ENCODE data around the gene FSTL4. TPM values are rescaled to one million over a fixed set of nuclear protein-coding genes. Genes with fewer than 3 reads are reported as not detected.

FSTL4 gene
- total RNA-seq, 1 experiment from 2014 or later: not detected

DNA sequence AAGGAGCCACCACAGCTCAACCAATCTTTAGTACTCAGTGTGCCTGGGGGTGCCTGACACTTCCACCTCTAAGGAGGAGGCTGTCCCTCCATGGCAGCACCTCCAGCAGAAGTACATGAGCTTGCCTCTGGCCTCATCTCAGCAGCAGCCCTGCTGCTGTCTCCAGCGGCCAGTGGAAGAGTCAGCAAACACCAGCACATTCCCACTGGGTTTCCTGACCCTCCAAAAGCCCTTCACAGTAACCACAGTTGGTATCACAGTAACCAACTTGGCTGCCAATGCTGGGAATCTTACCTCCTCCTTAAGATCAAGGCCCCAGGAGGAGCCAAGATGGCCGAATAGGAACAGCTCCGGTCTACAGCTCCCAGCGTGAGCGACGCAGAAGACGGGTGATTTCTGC, 29.4 kb downstream of the FSTL4 start:
- peaks cover 53% of the 10 kb centered on the region for H3K27me3 Mint-ChIP-seq (ENCODE audit: unreplicated experiment)
- no peak overlapping the region for H3K27ac Mint-ChIP-seq (ENCODE audit: unreplicated experiment)
- H3K4me1 Mint-ChIP-seq (ENCODE audit: low read depth, unreplicated experiment): no peaks in the 10 kb centered on the region
- intact Hi-C loops (cut with micrococcal nuclease; ENCODE audit: unreplicated experiment): no loop called here
- CTCF ChIA-PET: no interaction called here
- DNase-seq: no peak
- H3K9me3 Mint-ChIP-seq (ENCODE audit: low read depth, unreplicated experiment): no peaks in the 10 kb centered on the region
- no peaks in the 10 kb centered on the region for H3K36me3 Mint-ChIP-seq (ENCODE audit: insufficient read depth, unreplicated experiment)
- H3K4me3 Mint-ChIP-seq (ENCODE audit: low read depth, unreplicated experiment): no peak overlapping the region
- no TSS peak for BruUV-seq (replicated peaks)
- TF ChIP-seq CTCF (IDR thresholded peaks at IDR 0.05; ENCODE audit: unreplicated experiment): no peak

DNA sequence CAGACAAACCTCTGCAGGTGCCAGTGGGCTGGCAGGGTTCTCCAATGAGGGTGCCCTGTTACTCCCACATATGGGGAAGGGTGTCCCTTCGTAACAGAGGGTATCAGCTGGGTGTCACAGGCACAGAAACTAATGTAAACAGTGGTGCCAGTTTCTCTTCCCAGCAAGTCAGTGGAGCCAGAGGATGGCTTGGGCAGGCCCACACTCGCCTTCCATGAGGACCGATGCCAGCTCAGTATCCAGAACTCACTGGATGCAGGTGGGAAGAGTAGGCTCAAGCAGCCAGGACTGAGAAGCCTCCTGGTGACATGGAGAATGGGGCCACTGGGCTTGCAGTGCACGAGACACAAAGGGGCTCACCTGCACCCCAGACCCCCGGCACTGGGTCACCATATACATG, 30.4 kb downstream of the FSTL4 start:
- no peak for DNase-seq
- TF ChIP-seq CTCF (IDR thresholded peaks at IDR 0.05; ENCODE audit: unreplicated experiment): no peak
- no peak overlapping the region for H3K4me3 Mint-ChIP-seq (ENCODE audit: low read depth, unreplicated experiment)
- intact Hi-C loops (cut with micrococcal nuclease; ENCODE audit: unreplicated experiment): no loop called here
- no peaks in the 10 kb centered on the region for H3K9me3 Mint-ChIP-seq (ENCODE audit: low read depth, unreplicated experiment)
- CTCF ChIA-PET: interaction anchor here (1.2 kb wide), 1 partner anchor 24 kb away, joined by 3 read pairs; no protein-coding TSS in a partner anchor
- H3K27me3 Mint-ChIP-seq (ENCODE audit: unreplicated experiment): peaks cover 64% of the 10 kb centered on the region
- H3K36me3 Mint-ChIP-seq (ENCODE audit: insufficient read depth, unreplicated experiment): no peaks in the 10 kb centered on the region
- H3K27ac Mint-ChIP-seq (ENCODE audit: unreplicated experiment): no peak overlapping the region
- no TSS peak for BruUV-seq (replicated peaks)
- no peaks in the 10 kb centered on the region for H3K4me1 Mint-ChIP-seq (ENCODE audit: low read depth, unreplicated experiment)

DNA sequence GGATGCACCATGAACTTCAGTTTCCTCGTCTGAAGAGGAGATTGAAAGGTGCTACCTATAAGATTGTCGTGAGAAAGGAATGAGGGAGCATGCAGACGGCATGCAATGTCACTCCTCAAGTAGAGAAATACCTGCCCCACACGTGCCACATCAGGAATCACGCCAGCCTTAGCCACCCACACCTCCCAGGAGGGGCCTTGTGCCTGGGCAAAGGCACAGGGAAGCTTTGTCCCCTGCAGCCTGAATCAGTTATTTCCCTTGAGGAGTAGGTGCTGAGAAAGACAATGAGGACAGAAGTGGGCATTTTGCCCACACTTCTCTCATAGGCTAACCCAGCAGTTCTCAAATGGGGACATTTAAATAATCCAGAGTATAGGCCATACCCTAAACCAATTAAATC, 31.0 kb downstream of the FSTL4 start:
- H3K27ac Mint-ChIP-seq (ENCODE audit: unreplicated experiment): no peak overlapping the region
- no peak for DNase-seq
- no peaks in the 10 kb centered on the region for H3K36me3 Mint-ChIP-seq (ENCODE audit: insufficient read depth, unreplicated experiment)
- H3K4me1 Mint-ChIP-seq (ENCODE audit: low read depth, unreplicated experiment): no peaks in the 10 kb centered on the region
- no peaks in the 10 kb centered on the region for H3K9me3 Mint-ChIP-seq (ENCODE audit: low read depth, unreplicated experiment)
- BruUV-seq (replicated peaks): no TSS peak
- no peak for TF ChIP-seq CTCF (IDR thresholded peaks at IDR 0.05; ENCODE audit: unreplicated experiment)
- H3K4me3 Mint-ChIP-seq (ENCODE audit: low read depth, unreplicated experiment): no peak overlapping the region
- H3K27me3 Mint-ChIP-seq (ENCODE audit: unreplicated experiment): peaks cover 70% of the 10 kb centered on the region
- CTCF ChIA-PET: interaction anchor here (1.2 kb wide), 1 partner anchor 24 kb away, joined by 3 read pairs; no protein-coding TSS in a partner anchor
- intact Hi-C loops (cut with micrococcal nuclease; ENCODE audit: unreplicated experiment): no loop called here

- H3K27me3 Mint-ChIP-seq (ENCODE audit: unreplicated experiment): peaks cover 77% of the 10 kb centered on the region
- no peak for TF ChIP-seq CTCF (IDR thresholded peaks at IDR 0.05; ENCODE audit: unreplicated experiment)
- no TSS peak for BruUV-seq (replicated peaks)
- H3K4me3 Mint-ChIP-seq (ENCODE audit: low read depth, unreplicated experiment): no peak overlapping the region
- H3K9me3 Mint-ChIP-seq (ENCODE audit: low read depth, unreplicated experiment): no peaks in the 10 kb centered on the region
- intact Hi-C loops (cut with micrococcal nuclease; ENCODE audit: unreplicated experiment): no loop called here
- no peaks in the 10 kb centered on the region for H3K4me1 Mint-ChIP-seq (ENCODE audit: low read depth, unreplicated experiment)
- no peak for DNase-seq
- CTCF ChIA-PET: no interaction called here
- H3K36me3 Mint-ChIP-seq (ENCODE audit: insufficient read depth, unreplicated experiment): no peaks in the 10 kb centered on the region
- no peak overlapping the region for H3K27ac Mint-ChIP-seq (ENCODE audit: unreplicated experiment)
These were observed 31.7 kb downstream of the FSTL4 start for GRCh38 chr5:133580618-133581017.
